GM12878 (cell line): Measurements from ENCODE around the gene CDKN2B.

Experiments used
- CTCF ChIP-seq, 3 experiments: IDR thresholded peaks in 2 of 3; conservative IDR thresholded peaks in 1 of 3; 2 replicates each; pipeline ENCODE4 v1.5.1; 2011; ENCODE audit warnings: low read depth in 3 of 3, low read length in 3 of 3, mild to moderate bottlenecking in 3 of 3, control low read depth in 2 of 3, moderate library complexity in 2 of 3, inconsistent platforms in 1 of 3, mixed read lengths in 1 of 3; ENCODE audit not compliant: control insufficient read depth in 2 of 3, insufficient read depth in 1 of 3; ENCODE audit errors: extremely low read depth in 1 of 3
- EP300 ChIP-seq, 2 experiments: fragments of 150-350 bp in 1 of 2; IDR thresholded peaks; 2 replicates each; pipeline ENCODE4 v1.6.1; 2011 to 2012; ENCODE audit warnings: low read depth in 2 of 2, low read length in 2 of 2, borderline replicate concordance in 1 of 2, improper control_type of control experiment in 1 of 2, inconsistent platforms in 1 of 2; ENCODE audit not compliant: control insufficient read depth in 1 of 2
- IRF3 ChIP-seq: fragments of 450-650 bp; IDR thresholded peaks from 2 replicates; pipeline ENCODE4 v1.6.1; 2014; ENCODE audit warnings: mild to moderate bottlenecking
- JUNB ChIP-seq: IDR thresholded peaks from 2 replicates; pipeline ENCODE4 v1.6.1; 2016; ENCODE audit warnings: antibody characterized with exemption, mild to moderate bottlenecking
- MLLT1 ChIP-seq: fragments of 450-650 bp; IDR thresholded peaks from 2 replicates; pipeline ENCODE4 v1.6.1; 2016; ENCODE audit warnings: mild to moderate bottlenecking
- RELA ChIP-seq: fragments of 450-650 bp; IDR thresholded peaks from 2 replicates; pipeline ENCODE4 v1.8.0; 2014; ENCODE audit warnings: borderline replicate concordance; ENCODE audit not compliant: partially characterized antibody
- USF2 ChIP-seq: IDR thresholded peaks from 2 replicates; pipeline ENCODE4 v1.6.1; 2011; ENCODE audit warnings: low read depth, low read length, improper control_type of control experiment, borderline replicate concordance

GRCh38 chr9:21964925-21965385 lies 44.1 kb downstream of the CDKN2B start:
- TF ChIP-seq USF2 (no peak), EP300 (IDR thresholded peaks at IDR 0.05; ENCODE audit: borderline replicate concordance in 1 of 2, control insufficient read depth in 1 of 2, low read depth in 2 of 2, low read length in 2 of 2) (no peak), JUNB (no peak), IRF3 (no peak), RELA (no peak), CTCF (IDR thresholded peaks at IDR 0.05 in 2 of 3, conservative IDR thresholded peaks at IDR 0.05 in 1 of 3; ENCODE audit: control insufficient read depth in 2 of 3, extremely low read depth in 1 of 3, insufficient read depth in 1 of 3, low read depth in 3 of 3, low read length in 3 of 3) (no peak), MLLT1 (no peak)
